CD4-positive, alpha-beta T cell treated with Interferon gamma for 1 hour (primary cell): ENCODE measurements around the gene SREK1IP1.
"Not testable (repeated sequence)": the region's sequence is repeated elsewhere in the genome, so short reads cannot be mapped to it uniquely, and the experiment has no call there.

Experiments used
- DNase-seq: peaks from one replicate; pipeline ENCODE4 v3.0.0-alpha.2; 2020

SREK1IP1 gene

GRCh38 chr5:64763948-64764503 lies 4.5 kb downstream of the SREK1IP1 start:
- no peak for DNase-seq

GRCh38 chr5:64759960-64760660 lies 8.4 kb downstream of the SREK1IP1 start:
- no peak for DNase-seq

GRCh38 chr5:64758901-64759300 lies 9.6 kb downstream of the SREK1IP1 start:
- DNase-seq, result no peak

- DNase-seq, result no peak
Measured at GRCh38 chr5:64754066-64754465, 14.4 kb downstream of the SREK1IP1 start.

- DNase-seq, result no peak
Measured at GRCh38 chr5:64749385-64749784, 19.1 kb downstream of the SREK1IP1 start.

GRCh38 chr5:64746446-64746845 lies 22.0 kb downstream of the SREK1IP1 start:
- DNase-seq, result no peak

- DNase-seq, result no peak
Measured at GRCh38 chr5:64744914-64745313, 23.6 kb downstream of the SREK1IP1 start.

- DNase-seq, result no peak
Measured at GRCh38 chr5:64742821-64743220, 25.7 kb downstream of the SREK1IP1 start.

- no peak for DNase-seq
Measured at GRCh38 chr5:64742411-64742810, 26.1 kb downstream of the SREK1IP1 start.

- no peak for DNase-seq
Measured at GRCh38 chr5:64727150-64727549, 41.3 kb downstream of the SREK1IP1 start.

GRCh38 chr5:64722588-64722987 lies 45.9 kb downstream of the SREK1IP1 start:
- no peak for DNase-seq

GRCh38 chr5:64714495-64714894 lies 54.0 kb downstream of the SREK1IP1 start:
- not testable (repeated sequence) for DNase-seq

- no peak for DNase-seq
Measured at GRCh38 chr5:64707191-64707590, 61.3 kb downstream of the SREK1IP1 start.

GRCh38 chr5:64706074-64706473 lies 62.4 kb downstream of the SREK1IP1 start:
- not testable (repeated sequence) for DNase-seq

- DNase-seq, result no peak
Measured at GRCh38 chr5:64700765-64701164, 67.7 kb downstream of the SREK1IP1 start.

GRCh38 chr5:64696414-64696813 lies 72.1 kb downstream of the SREK1IP1 start:
- not testable (repeated sequence) for DNase-seq

GRCh38 chr5:64693636-64694035 lies 74.9 kb downstream of the SREK1IP1 start:
- DNase-seq, result no peak

GRCh38 chr5:64691291-64691690 lies 77.2 kb downstream of the SREK1IP1 start:
- DNase-seq, result no peak

- DNase-seq, result no peak
Measured at GRCh38 chr5:64690417-64691151, 77.9 kb downstream of the SREK1IP1 start, which contains the start of gene SHISAL2B. TSS of gene SHISAL2B (plus strand) at chr5:64690503. CDS start at chr5:64690624, 121 bp downstream.

- DNase-seq, result no peak
Measured at GRCh38 chr5:64690104-64690416, 78.4 kb downstream of the SREK1IP1 start.

- no peak for DNase-seq
Measured at GRCh38 chr5:64688965-64689364, 79.5 kb downstream of the SREK1IP1 start.

- no peak for DNase-seq
Measured at GRCh38 chr5:64688391-64688790, 80.1 kb downstream of the SREK1IP1 start.

- no peak for DNase-seq
Measured at GRCh38 chr5:64685866-64686265, 82.6 kb downstream of the SREK1IP1 start.

- no peak for DNase-seq
Measured at GRCh38 chr5:64682608-64683007, 85.9 kb downstream of the SREK1IP1 start.
